Lower lobe of right lung (tissue), 2 donors: ENCODE measurements around the gene IDS. TPM values are rescaled to one million over a fixed set of nuclear protein-coding genes. Genes with fewer than 3 reads are reported as not detected.

Experiments used
- ATAC-seq, 2 donors: fragments of 200-7000 bp; cut with Tn5 transposase; one replicate each; pipeline ENCODE4 v1.9.1; 2020 to 2022; ENCODE audit warnings: mild to moderate bottlenecking in 2 of 2, moderate library complexity in 2 of 2
- DNase-seq: peaks from one replicate; pipeline ENCODE4 v3.0.0-alpha.2; 2020
- H3K27ac ChIP-seq: fragments of 200-600 bp; one replicate; pipeline ENCODE4 v1.8.0; 2022
- H3K27me3 ChIP-seq: fragments of 200-600 bp; one replicate; pipeline ENCODE4 v1.8.0; 2022; ENCODE audit warnings: low read depth
- H3K36me3 ChIP-seq: fragments of 200-600 bp; one replicate; pipeline ENCODE4 v1.8.0; 2022; ENCODE audit warnings: mild to moderate bottlenecking
- H3K4me1 ChIP-seq: fragments of 200-600 bp; one replicate; pipeline ENCODE4 v1.8.0; 2022
- H3K4me3 ChIP-seq: fragments of 200-600 bp; one replicate; pipeline ENCODE4 v1.8.0; 2022; ENCODE audit warnings: mild to moderate bottlenecking
- H3K9me3 ChIP-seq: fragments of 200-600 bp; one replicate; pipeline ENCODE4 v1.8.0; 2022
- CTCF ChIP-seq: fragments of 200-600 bp; IDR thresholded peaks from one replicate; pipeline ENCODE4 v1.8.0; 2022; ENCODE audit warnings: antibody characterized with exemption, mild to moderate bottlenecking
- intact Hi-C: fragments of 100-400 bp; cut with DNase I; formaldehyde crosslinking; loops from one replicate; pipeline ENCODE4 v1.11.0; 2022
- total RNA-seq: library from RNA; stranded (reverse); fragmentation: NEBNext Ultra II Directional; extraction: Animal tissue kit (Norgen Biotek cat#: 25700); gene quantifications from one replicate; pipeline ENCODE4 v1.2.1, GENCODE V29; 2021
- donor health status: DM: no; HTN: yes; CAD: no; lungs with severe emphysema.

IDS gene
- total RNA-seq, 1 donor from 2014 or later: 88.6 TPM

- Histone ChIP-seq H3K4me3 (no peak overlapping the region), H3K4me1 (peaks cover 8% of the 10 kb centered on the region), H3K27ac (no peak overlapping the region), H3K27me3 (no peaks in the 10 kb centered on the region), H3K9me3 (no peaks in the 10 kb centered on the region), H3K36me3 (no peaks in the 10 kb centered on the region)
- no peak for TF ChIP-seq CTCF
- DNase-seq (no peak), ATAC-seq (peak in 1 of 2 donors; percentile 43)
- intact Hi-C loops: no loop called here
Measured at GRCh38 chrX:149469406-149469805, 35.7 kb downstream of the IDS start.

GRCh38 chrX:149467920-149468319, 37.2 kb downstream of the IDS start:
- TF ChIP-seq CTCF: no peak
- DNase-seq (no peak), ATAC-seq (no peak)
- Histone ChIP-seq H3K4me3 (no peak overlapping the region), H3K27me3 (no peaks in the 10 kb centered on the region), H3K4me1 (peaks cover 8% of the 10 kb centered on the region), H3K9me3 (no peaks in the 10 kb centered on the region), H3K36me3 (no peaks in the 10 kb centered on the region), H3K27ac (no peak overlapping the region)
- intact Hi-C loops: no loop called here

- Histone ChIP-seq H3K27me3 (no peaks in the 10 kb centered on the region), H3K27ac (no peak overlapping the region), H3K36me3 (no peaks in the 10 kb centered on the region), H3K9me3 (no peaks in the 10 kb centered on the region), H3K4me1 (peaks cover 8% of the 10 kb centered on the region), H3K4me3 (no peak overlapping the region)
- DNase-seq: no peak
- TF ChIP-seq CTCF: no peak
- intact Hi-C loops: no loop called here
- ATAC-seq: no peak
Measured at GRCh38 chrX:149467461-149467860, 37.6 kb downstream of the IDS start.

GRCh38 chrX:149462849-149463248, 42.3 kb downstream of the IDS start:
- intact Hi-C loops: no loop called here
- DNase-seq (no peak), ATAC-seq (no peak)
- Histone ChIP-seq H3K4me1 (no peaks in the 10 kb centered on the region), H3K27me3 (no peaks in the 10 kb centered on the region), H3K27ac (no peak overlapping the region), H3K4me3 (no peak overlapping the region), H3K9me3 (no peaks in the 10 kb centered on the region), H3K36me3 (no peaks in the 10 kb centered on the region)
- TF ChIP-seq CTCF: no peak

- Histone ChIP-seq H3K4me3 (no peak overlapping the region), H3K36me3 (no peaks in the 10 kb centered on the region), H3K4me1 (no peaks in the 10 kb centered on the region), H3K27ac (no peak overlapping the region), H3K27me3 (no peaks in the 10 kb centered on the region), H3K9me3 (no peaks in the 10 kb centered on the region)
- TF ChIP-seq CTCF: no peak
- DNase-seq (no peak), ATAC-seq (no peak)
- intact Hi-C loops: no loop called here
Measured at GRCh38 chrX:149461746-149462145, 43.4 kb downstream of the IDS start.

GRCh38 chrX:149458586-149458985, 46.5 kb downstream of the IDS start:
- DNase-seq: no peak
- Histone ChIP-seq H3K9me3 (no peaks in the 10 kb centered on the region), H3K4me3 (no peak overlapping the region), H3K27me3 (no peaks in the 10 kb centered on the region), H3K36me3 (no peaks in the 10 kb centered on the region), H3K4me1 (no peaks in the 10 kb centered on the region), H3K27ac (no peak overlapping the region)
- intact Hi-C loops: no loop called here
- no peak for ATAC-seq
- no peak for TF ChIP-seq CTCF
